HT-29 (cell line): ENCODE results near the gene SLC39A11. TPM values are rescaled to one million over a fixed set of nuclear protein-coding genes. Genes with fewer than 3 reads are reported as not detected.
"Not testable (repeated sequence)": the region's sequence is repeated elsewhere in the genome, so short reads cannot be mapped to it uniquely, and the experiment has no call there.

Source experiments
- DNase-seq: peaks from one replicate; pipeline ENCODE4 v3.0.0-alpha.2; 2015; ENCODE audit warnings: low spot score
- total RNA-seq: library from RNA; depleted of rRNA; stranded (reverse); fragments of >200 nt; shearing (Covaris generic); gene quantifications from 2 replicates; pipeline ENCODE4 v1.2.3, GENCODE V29; 2014; rRNA removed

Gene SLC39A11
- 18.1 and 20.7 TPM in 2 replicates for total RNA-seq

- peak; percentile 91 for DNase-seq
These were observed at the start of gene SLC39A11 for GRCh38 chr17:73092523-73093135. Gene SLC39A11 (minus strand): TSS chr17:73092688. CDS start chr17:73088764, 3,924 bp downstream.

- no peak for DNase-seq
These were observed 48.9 kb upstream of the SLC39A11 start for GRCh38 chr17:73141411-73141810.

GRCh38 chr17:73140566-73140965 lies 48.1 kb upstream of the SLC39A11 start:
- DNase-seq = no peak

DNA sequence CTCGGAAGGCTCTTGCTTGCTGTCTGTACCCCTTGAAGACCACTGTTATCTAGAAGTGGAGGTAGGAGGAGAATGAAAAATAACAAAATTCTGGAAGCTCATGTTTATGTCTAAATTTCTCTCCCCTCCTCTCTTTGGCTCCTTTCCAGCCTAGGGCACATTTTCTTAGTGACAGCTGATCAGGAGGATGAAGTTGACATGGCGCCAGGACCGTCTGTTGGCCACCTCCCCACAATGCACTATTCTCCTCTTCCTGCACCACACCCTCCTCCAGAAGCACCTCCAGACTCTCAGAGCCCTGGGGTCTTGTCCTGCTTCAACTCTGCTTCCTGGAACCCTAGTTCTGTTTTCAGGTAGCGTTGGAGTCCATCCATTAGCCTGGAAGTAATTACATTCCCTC lies 46.8 kb upstream of the SLC39A11 start:
- DNase-seq = no peak

DNA sequence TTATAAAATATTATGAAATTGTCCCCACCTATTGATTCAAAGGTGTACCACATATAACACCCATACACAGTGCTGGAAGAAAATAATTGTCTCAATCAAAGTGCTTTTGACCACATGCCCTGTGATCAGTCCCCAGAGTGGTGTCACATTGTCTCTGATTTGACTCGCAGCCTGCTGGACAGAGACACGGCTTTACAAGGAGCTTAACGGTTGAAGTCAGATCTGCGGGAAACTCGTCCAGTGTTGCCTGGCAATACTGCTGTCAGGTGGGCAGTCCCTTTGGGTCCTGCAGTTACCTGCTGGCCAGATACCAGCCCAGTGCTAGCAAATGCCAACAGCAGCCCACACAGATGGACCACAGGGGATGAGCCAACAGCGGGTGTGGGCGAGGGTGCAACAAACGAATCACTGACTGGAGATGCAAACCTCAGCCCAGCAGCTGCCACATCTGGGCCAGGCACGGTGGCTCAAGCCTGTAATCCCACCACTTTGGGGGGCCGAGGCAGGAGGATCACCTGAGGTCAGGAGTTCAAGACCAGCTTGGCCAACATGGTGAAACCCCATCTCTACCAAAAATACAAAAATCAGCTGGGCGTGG lies 46.2 kb upstream of the SLC39A11 start:
- DNase-seq = no peak

- no peak for DNase-seq
These were observed 44.9 kb upstream of the SLC39A11 start for GRCh38 chr17:73137376-73137775.

DNA sequence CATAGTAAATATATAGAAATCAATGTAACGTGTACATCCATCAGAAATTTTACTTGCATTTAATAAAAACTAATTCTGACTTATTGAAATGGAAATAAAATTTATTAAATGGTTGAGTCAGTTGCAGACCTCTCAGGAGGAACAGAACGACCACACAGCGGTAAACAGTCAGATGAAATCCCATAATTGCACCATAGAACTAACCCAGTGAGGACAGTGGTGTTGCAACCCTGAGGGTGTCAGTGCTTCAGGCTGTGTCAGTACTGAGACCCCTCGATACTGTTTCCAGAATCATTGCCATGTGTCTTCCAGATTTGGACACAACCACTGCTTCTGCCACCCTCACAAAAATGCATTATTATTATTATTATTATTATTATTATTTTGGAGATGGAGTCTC lies 43.3 kb upstream of the SLC39A11 start:
- DNase-seq = no peak

DNA sequence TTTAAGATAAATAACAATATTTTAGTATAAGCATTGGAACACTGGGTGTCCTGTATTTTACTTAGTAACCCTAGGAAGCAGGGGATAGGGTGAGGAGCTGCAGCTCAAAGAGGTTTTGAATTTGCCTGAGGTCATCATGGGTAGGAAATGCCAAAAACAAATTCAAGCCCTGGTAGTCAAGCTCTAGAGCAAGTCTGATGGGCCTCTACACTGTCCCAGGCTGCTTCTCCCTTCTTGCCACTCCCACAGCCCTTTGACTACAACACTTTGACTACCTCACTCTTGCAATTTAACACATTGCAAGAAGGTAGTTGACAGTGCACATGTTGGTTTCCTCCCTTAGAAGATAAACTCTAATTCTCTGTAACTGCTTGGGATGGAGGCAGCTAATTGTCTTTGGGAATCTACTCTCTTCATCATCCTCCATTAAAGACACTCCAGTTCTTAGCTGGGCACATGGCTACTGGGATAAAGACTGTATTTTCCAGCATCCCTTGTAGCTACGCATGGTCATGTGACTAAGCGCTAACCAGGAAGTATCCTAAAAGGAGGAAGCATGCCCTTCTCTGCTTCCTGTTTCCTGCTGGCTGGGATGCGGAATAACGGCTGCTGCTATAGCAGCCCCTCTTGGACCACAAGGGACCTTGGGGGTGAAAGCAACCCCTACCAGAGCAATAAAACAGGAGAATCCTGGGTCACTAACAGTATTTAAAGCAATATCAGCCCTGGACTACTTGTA lies 41.6 kb upstream of the SLC39A11 start:
- no peak for DNase-seq

DNA sequence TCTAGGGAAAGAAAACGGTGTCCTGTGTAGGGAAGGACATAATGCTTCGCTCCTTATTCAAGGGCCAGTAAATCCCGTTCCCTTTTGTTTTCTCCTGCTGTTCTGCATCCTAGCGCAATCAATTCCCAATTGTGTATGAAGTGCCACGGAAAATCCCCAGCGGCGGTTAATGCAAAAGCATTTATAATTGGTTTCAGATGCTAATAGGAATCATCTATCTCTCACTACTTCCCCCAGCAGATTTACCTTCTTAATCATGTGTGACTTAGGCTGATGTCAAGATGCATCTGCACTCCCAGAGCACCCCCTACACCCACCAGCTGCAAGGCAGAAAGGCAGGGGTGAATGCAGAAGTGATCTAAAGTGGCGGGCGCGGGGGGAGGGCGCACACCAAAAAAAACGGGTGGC lies 39.6 kb upstream of the SLC39A11 start:
- no peak for DNase-seq

- not testable (repeated sequence) for DNase-seq
These were observed 39.0 kb upstream of the SLC39A11 start for GRCh38 chr17:73131439-73131838.

GRCh38 chr17:73130977-73131376 lies 38.5 kb upstream of the SLC39A11 start:
- DNase-seq = no peak

GRCh38 chr17:73128496-73128895 lies 36.0 kb upstream of the SLC39A11 start:
- no peak for DNase-seq

DNA sequence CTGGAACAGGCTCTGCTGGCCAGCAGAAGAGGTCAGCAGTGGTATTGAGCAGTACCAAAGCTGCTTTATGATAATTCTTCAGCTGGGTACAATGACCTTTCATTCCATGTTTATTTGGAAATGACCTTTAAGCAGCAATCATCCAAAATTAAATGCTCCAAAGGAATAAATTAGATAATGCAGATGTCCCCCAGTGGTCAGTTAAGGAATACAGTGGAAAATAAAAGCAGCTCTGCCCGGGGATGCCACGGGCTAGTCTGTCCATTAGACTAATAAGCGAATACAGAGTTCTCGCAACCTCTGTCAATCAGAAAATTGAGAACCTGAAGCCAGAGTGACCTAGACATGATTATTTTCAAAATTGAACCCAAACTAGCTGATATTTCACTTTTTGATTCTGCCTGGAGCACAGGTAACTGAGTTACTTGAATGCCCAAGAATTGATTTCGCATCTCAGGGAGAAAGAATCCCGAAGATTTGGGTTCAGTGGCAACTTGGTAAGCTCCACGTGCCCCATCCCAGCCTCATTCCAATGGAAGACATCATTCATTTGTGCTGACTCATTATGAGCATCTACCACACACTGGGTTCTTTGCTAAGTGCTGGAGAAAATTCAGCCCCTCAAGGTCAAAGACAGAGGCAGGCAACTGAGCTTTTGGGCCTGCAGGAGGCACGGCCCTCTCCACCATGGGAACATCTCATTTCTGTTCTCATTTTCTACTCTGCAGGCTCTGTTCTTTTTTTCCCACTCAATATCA lies 34.4 kb upstream of the SLC39A11 start:
- no peak for DNase-seq

DNA sequence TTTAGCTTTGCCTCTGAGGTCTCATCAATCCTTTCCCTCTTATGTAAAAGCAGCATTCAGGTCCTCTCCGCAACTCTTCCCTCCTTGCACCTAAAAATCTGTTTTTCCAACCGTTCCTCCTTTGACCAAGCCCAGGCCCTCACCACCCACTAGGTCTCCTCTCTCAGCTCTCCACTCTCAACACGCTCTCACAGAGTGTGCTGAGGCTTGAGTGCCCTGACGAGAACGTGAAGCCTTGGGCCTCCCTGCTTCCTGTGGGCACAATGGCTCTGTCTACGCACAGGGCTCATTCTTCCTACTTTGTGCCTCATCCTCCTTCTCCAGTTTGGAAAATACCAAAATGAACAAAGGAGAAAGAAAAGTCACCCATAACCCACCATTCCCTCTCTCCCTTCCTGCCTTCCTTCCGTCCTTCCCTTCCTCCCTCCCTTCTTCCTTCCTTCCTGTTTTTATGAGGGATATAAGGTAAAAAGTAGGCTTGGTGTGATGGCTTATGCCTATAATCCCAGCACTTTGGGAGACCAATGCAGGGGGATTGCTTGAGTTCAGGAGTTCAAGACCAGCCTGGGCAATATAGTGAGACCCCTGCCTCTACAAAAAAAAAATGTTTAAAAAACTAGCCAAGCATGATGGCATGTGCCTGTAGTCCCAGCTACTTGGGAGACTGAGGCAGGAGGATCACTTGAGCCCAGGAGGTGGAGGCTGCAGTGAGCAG lies 31.3 kb upstream of the SLC39A11 start:
- no peak for DNase-seq

DNA sequence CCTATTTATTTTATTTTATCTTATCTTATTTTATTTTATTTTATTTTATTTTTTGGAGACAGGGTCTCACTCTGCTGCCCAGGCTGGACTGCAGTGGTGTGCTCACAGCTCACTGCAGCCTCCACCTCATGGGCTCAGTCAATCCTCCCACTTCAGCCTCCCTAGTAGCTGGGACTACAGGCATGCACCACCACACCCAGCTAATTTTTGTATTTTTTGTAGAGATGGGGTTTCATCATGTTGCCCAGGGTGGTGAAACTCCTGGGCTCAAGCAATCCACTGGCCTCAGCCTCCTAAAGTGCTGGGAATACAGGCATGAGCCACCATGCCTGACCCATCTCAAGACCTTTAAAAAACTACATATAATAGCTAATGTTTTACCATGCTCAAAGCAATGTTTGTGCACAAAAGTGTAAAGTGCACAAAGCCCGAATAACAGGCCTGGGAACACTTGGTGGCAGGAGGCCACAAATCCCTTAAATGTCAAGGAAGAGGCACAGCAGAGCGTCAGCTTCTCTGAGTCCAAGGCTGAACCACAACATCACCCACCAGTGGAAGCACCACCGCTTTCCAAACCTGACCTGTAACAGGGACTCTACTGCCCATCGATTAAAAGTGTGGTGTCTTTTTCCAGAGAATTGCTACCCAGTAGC lies 30.6 kb upstream of the SLC39A11 start:
- no peak for DNase-seq

GRCh38 chr17:73121506-73121905 lies 29.0 kb upstream of the SLC39A11 start:
- DNase-seq = no peak

- DNase-seq = no peak
These were observed 27.1 kb upstream of the SLC39A11 start for GRCh38 chr17:73119631-73120030.

DNA sequence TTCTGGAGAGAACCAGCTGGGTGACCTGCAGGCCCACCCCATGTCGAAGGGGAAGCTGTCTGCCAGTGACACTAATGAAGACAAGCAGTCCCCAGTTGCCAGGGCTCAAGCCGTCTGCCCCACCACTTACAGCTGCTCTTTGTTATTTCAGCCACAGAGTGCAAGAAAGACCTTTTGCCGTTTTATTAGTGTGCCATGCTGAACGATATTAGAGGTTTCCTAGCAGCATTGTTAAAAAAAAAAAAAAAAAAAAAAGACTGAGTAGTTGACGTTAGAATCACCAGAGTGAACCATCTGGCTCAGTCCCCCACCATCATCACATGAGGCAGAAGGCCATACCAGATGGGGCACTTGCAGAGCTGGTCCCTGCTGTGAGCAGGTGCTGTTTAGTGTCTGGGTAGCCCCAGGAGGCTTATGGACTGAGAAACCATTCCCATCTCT lies 26.5 kb upstream of the SLC39A11 start:
- DNase-seq = no peak

- no peak for DNase-seq
These were observed 25.7 kb upstream of the SLC39A11 start for GRCh38 chr17:73118139-73118538.

GRCh38 chr17:73112246-73112645 lies 19.8 kb upstream of the SLC39A11 start:
- no peak for DNase-seq

DNA sequence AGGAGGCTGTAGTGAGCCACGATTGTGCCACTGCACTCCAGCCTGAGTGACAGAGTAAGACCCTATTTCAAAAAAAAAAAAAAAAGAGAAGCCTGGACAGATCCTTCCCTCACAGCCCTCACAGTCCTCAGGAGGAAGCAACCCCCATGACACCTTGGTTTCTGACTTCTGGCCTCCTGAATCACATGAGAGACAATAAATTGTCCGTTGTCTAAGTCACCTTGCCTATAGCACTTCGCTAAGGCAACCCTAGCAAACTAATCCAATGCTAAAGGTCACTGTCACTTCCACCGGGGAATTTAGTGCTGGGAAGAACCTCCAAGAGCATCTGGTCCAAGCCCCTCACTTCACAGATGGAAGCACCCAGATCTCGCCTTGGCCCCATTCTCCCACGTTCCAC lies 18.9 kb upstream of the SLC39A11 start:
- no peak for DNase-seq
